ENCODE results near the gene MCEMP1. TPM values are rescaled to one million over a fixed set of nuclear protein-coding genes. Genes with fewer than 3 reads are reported as not detected.

The MCEMP1 gene
- total and polyA plus RNA-seq, 2 of the 13 experiments (the other 11 are each of a cell fraction or from before 2014, with no cell fraction given) = not detected

DNA sequence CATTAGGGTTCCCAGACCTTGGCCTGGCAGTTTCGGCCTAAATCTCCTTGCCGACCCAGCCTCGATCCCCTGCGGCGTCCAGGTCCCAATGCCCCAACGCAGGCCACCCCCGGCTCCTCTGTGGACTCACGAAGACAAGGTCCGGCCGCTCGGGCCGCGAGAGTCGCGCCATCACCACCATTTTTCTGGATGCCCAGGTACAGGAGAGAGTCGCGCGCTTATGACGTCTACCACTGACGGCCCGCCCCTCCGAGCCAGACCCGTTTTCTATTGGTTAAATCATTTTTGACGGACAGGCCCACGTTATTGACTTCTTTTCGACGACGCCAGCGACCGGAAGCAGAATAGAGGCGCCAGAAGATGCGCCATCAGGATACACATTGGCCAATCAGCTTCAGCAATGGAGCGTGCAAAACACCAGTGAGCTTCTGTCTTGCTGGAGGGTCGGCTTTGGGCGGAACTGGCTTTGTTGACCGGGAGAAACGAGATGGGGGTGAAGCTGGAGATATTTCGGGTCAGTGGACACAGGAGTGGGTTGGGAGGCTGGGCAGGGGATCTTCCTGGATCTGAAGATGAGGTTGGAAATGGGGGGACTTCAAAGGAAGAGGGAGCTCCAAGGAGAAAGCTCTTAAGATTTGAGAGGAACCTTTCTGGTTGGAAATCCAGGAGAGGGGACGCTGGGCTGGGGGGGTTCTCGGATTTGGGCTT lies 47.4 kb upstream of the MCEMP1 start, which contains the start of the genes PET100 and XAB2 (continued):
- TF ChIP-seq, protein P1, sequence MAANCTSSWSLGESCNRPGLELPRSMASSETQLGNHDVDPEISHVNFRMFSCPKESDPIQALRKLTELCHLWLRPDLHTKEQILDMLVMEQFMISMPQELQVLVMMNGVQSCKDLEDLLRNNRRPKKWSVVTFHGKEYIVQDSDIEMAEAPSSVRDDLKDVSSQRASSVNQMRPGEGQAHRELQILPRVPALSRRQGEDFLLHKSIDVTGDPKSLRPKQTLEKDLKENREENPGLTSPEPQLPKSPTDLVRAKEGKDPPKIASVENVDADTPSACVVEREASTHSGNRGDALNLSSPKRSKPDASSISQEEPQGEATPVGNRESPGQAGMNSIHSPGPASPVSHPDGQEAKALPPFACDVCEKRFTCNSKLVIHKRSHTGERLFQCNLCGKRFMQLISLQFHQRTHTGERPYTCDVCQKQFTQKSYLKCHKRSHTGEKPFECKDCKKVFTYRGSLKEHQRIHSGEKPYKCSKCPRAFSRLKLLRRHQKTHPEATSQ (CRISPR knock-in tag; IDR thresholded peaks at IDR 0.05; ENCODE audit: borderline replicate concordance) = 0 out of 2 replicates have a peak, but pooled peaks have one; percentile 33
- no peak for TF ChIP-seq LCORL (IDR thresholded peaks at IDR 0.05)
- TF ChIP-seq LCORL (CRISPR knock-in tag; IDR thresholded peaks at IDR 0.05) = peak; percentile 37; the same call in 1 of the 2 replicates
- TF ChIP-seq, protein P2, sequence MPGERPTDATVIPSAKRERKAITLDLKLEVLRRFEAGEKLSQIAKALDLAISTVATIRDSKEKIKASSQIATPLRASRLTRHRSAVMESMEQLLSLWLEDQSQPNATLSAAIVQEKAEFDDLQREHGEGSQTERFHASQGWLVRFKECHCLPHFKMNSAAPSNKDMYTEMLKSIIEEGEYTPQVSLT (CRISPR knock-in tag; IDR thresholded peaks at IDR 0.05; ENCODE audit: borderline replicate concordance, low read depth) = no peak
- TF ChIP-seq, protein P3, sequence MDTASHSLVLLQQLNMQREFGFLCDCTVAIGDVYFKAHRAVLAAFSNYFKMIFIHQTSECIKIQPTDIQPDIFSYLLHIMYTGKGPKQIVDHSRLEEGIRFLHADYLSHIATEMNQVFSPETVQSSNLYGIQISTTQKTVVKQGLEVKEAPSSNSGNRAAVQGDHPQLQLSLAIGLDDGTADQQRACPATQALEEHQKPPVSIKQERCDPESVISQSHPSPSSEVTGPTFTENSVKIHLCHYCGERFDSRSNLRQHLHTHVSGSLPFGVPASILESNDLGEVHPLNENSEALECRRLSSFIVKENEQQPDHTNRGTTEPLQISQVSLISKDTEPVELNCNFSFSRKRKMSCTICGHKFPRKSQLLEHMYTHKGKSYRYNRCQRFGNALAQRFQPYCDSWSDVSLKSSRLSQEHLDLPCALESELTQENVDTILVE (CRISPR knock-in tag; IDR thresholded peaks at IDR 0.05) = no peak
- TF ChIP-seq, protein P4, sequence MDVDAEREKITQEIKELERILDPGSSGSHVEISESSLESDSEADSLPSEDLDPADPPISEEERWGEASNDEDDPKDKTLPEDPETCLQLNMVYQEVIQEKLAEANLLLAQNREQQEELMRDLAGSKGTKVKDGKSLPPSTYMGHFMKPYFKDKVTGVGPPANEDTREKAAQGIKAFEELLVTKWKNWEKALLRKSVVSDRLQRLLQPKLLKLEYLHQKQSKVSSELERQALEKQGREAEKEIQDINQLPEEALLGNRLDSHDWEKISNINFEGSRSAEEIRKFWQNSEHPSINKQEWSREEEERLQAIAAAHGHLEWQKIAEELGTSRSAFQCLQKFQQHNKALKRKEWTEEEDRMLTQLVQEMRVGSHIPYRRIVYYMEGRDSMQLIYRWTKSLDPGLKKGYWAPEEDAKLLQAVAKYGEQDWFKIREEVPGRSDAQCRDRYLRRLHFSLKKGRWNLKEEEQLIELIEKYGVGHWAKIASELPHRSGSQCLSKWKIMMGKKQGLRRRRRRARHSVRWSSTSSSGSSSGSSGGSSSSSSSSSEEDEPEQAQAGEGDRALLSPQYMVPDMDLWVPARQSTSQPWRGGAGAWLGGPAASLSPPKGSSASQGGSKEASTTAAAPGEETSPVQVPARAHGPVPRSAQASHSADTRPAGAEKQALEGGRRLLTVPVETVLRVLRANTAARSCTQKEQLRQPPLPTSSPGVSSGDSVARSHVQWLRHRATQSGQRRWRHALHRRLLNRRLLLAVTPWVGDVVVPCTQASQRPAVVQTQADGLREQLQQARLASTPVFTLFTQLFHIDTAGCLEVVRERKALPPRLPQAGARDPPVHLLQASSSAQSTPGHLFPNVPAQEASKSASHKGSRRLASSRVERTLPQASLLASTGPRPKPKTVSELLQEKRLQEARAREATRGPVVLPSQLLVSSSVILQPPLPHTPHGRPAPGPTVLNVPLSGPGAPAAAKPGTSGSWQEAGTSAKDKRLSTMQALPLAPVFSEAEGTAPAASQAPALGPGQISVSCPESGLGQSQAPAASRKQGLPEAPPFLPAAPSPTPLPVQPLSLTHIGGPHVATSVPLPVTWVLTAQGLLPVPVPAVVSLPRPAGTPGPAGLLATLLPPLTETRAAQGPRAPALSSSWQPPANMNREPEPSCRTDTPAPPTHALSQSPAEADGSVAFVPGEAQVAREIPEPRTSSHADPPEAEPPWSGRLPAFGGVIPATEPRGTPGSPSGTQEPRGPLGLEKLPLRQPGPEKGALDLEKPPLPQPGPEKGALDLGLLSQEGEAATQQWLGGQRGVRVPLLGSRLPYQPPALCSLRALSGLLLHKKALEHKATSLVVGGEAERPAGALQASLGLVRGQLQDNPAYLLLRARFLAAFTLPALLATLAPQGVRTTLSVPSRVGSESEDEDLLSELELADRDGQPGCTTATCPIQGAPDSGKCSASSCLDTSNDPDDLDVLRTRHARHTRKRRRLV (CRISPR knock-in tag; IDR thresholded peaks at IDR 0.05) = 0 out of 2 replicates have a peak, but pooled peaks have one; percentile 60
- no peak for TF ChIP-seq ESRRA (CRISPR knock-in tag; IDR thresholded peaks at IDR 0.05; ENCODE audit: low read depth)
- TF ChIP-seq, protein P5, sequence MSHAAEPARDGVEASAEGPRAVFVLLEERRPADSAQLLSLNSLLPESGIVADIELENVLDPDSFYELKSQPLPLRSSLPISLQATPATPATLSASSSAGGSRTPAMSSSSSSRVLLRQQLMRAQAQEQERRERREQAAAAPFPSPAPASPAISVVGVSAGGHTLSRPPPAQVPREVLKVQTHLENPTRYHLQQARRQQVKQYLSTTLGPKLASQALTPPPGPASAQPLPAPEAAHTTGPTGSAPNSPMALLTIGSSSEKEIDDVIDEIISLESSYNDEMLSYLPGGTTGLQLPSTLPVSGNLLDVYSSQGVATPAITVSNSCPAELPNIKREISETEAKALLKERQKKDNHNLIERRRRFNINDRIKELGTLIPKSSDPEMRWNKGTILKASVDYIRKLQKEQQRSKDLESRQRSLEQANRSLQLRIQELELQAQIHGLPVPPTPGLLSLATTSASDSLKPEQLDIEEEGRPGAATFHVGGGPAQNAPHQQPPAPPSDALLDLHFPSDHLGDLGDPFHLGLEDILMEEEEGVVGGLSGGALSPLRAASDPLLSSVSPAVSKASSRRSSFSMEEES (CRISPR knock-in tag; IDR thresholded peaks at IDR 0.05) = no peak
- TF ChIP-seq AGO1 (IDR thresholded peaks at IDR 0.05; ENCODE audit: low read depth, low read length, poor library complexity, severe bottlenecking) = no peak
- TF ChIP-seq, protein P6, sequence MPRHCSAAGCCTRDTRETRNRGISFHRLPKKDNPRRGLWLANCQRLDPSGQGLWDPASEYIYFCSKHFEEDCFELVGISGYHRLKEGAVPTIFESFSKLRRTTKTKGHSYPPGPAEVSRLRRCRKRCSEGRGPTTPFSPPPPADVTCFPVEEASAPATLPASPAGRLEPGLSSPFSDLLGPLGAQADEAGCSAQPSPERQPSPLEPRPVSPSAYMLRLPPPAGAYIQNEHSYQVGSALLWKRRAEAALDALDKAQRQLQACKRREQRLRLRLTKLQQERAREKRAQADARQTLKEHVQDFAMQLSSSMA (CRISPR knock-in tag; IDR thresholded peaks at IDR 0.05) = no peak
- TF ChIP-seq HDAC6 (IDR thresholded peaks at IDR 0.05; ENCODE audit: low read depth, low read length) = no peak
- no peak for TF ChIP-seq NR2F1 (CRISPR knock-in tag; IDR thresholded peaks at IDR 0.05)
- no peak for TF ChIP-seq RARG (CRISPR knock-in tag; IDR thresholded peaks at IDR 0.05; ENCODE audit: low read depth)
- no peak for TF ChIP-seq ZNF292 (CRISPR knock-in tag; IDR thresholded peaks at IDR 0.05; ENCODE audit: borderline replicate concordance, low read depth)
- no peak for TF ChIP-seq KAT7 (CRISPR knock-in tag; IDR thresholded peaks at IDR 0.05; ENCODE audit: borderline replicate concordance)
- TF ChIP-seq ZNF296 (CRISPR knock-in tag; conservative IDR thresholded peaks at IDR 0.05) = no peak
- no peak for TF ChIP-seq SCMH1 (CRISPR knock-in tag; IDR thresholded peaks at IDR 0.05; ENCODE audit: borderline replicate concordance)

Data from HepG2 (cell line).